Measurements from ENCODE around the gene CDC37.

The CDC37 gene

GRCh38 chr19:10353793-10354391 lies 49.5 kb downstream of the CDC37 start:
- DNase-seq (ENCODE audit: low read depth): no peak

DNA sequence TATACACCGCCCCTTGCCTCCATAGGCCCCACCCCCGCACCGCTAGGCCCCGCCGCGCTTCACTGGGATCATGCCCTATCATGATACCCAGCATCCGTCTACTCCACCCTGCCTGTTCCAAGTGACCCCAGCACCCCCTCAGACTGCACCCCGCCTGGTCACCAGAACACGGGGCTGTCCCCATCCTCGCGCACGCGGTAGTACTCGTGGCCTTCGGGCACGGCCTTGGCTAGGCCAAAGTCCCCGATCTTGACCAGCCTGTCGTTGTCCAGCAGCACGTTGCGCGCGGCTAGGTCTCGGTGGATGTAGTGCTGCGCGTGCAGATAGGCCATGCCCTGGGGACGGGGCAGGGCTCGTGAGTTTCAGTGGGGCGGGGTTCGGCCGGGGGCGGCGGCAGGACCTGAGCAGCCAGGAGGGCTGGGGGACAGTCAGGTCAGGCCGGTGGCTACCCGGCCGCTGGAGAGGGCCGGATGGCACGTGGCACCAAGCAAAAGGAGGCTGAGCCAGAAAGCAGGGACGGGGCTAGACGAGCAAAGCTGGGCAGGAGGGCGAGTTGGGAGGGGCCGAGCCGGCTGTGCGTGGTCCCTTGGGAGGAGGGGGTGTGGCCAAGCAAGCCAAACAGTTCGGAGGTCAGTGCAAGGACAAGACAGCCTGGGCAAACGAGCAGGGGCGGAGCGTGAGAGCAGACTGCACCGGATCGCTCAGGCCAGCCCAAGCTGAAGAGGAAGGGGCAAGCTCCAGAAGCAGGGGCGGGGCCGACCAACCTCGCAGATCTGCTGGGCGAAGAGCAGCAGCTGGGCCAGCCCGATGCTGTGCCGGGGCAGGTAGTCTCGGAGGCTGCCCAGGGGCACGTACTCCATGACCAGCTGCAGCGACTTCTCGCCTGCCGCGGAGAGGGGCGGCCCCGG lies 50.3 kb downstream of the CDC37 start:
- DNase-seq (ENCODE audit: low read depth): no peak

GRCh38 chr19:10346509-10346908 lies 56.8 kb downstream of the CDC37 start:
- no peak for DNase-seq (ENCODE audit: low read depth)

- DNase-seq (ENCODE audit: low read depth): no peak
These were observed 58.6 kb downstream of the CDC37 start for GRCh38 chr19:10344780-10345179.

- DNase-seq (ENCODE audit: low read depth): no peak
These were observed 59.8 kb downstream of the CDC37 start for GRCh38 chr19:10343495-10343894.
